ENCODE results near the gene CEP89. TPM values are rescaled to one million over a fixed set of nuclear protein-coding genes. Genes with fewer than 3 reads are reported as not detected.
A peak's percentile ranks its signal among the peaks of the same experiment; 100 is the strongest.
"Not testable (repeated sequence)": the region's sequence is repeated elsewhere in the genome, so short reads cannot be mapped to it uniquely, and the experiment has no call there.

CEP89 gene
- total RNA-seq (ENCODE audit: unreplicated experiment) = 42.5 TPM
- long read RNA-seq, full-length matches to known transcripts = 6 of 12 reads
- long read RNA-seq, partial matches to known transcripts = 3 of 12 reads
- long read RNA-seq, other reads (novel, unspliced or antisense) = 3 of 12 reads

GRCh38 chr19:32971715-32972540, at the start of gene CEP89, which contains the start of gene FAAP24:
CEP89 (minus strand) TSS chr19:32971958; CDS start chr19:32971874, 84 bp downstream.
FAAP24 (plus strand) TSS chr19:32972242; CDS start chr19:32973197, 955 bp downstream.
- Mint-ChIP-seq H3K9me3 (ENCODE audit: unreplicated experiment) (peaks cover 10% of the 10 kb centered on the region), H3K4me1 (ENCODE audit: low read depth, unreplicated experiment) (peaks cover 5% of the 10 kb centered on the region), H3K27ac (ENCODE audit: unreplicated experiment) (peak within 1 kb of the TSS; percentile 84), H3K36me3 (ENCODE audit: unreplicated experiment) (no peaks in the 10 kb centered on the region), H3K4me3 (ENCODE audit: unreplicated experiment) (peak within 1 kb of the TSS; percentile 99), H3K27me3 (ENCODE audit: unreplicated experiment) (peaks cover 10% of the 10 kb centered on the region)
- TF ChIP-seq CTCF (IDR thresholded peaks at IDR 0.05; ENCODE audit: partially characterized antibody, unreplicated experiment) = no peak
- DNase-seq = peak; percentile 96

- H3K9me3 Mint-ChIP-seq (ENCODE audit: unreplicated experiment); H3K27ac Mint-ChIP-seq (ENCODE audit: unreplicated experiment); H3K4me1 Mint-ChIP-seq (ENCODE audit: low read depth, unreplicated experiment); H3K4me3 Mint-ChIP-seq (ENCODE audit: unreplicated experiment); H3K27me3 Mint-ChIP-seq (ENCODE audit: unreplicated experiment); H3K36me3 Mint-ChIP-seq (ENCODE audit: unreplicated experiment); DNase-seq: not testable (repeated sequence)
These were observed 39.1 kb upstream of the CEP89 start for GRCh38 chr19:33010891-33011290.

- Mint-ChIP-seq H3K36me3 (ENCODE audit: unreplicated experiment) (no peaks in the 10 kb centered on the region), H3K9me3 (ENCODE audit: unreplicated experiment) (no peaks in the 10 kb centered on the region), H3K27ac (ENCODE audit: unreplicated experiment) (no peak overlapping the region), H3K4me3 (ENCODE audit: unreplicated experiment) (no peak overlapping the region), H3K4me1 (ENCODE audit: low read depth, unreplicated experiment) (no peaks in the 10 kb centered on the region), H3K27me3 (ENCODE audit: unreplicated experiment) (no peaks in the 10 kb centered on the region)
- no peak for TF ChIP-seq CTCF (IDR thresholded peaks at IDR 0.05; ENCODE audit: partially characterized antibody, unreplicated experiment)
- DNase-seq = no peak
These were observed 37.0 kb upstream of the CEP89 start for GRCh38 chr19:33008738-33009137.

GRCh38 chr19:33005440-33005839, 33.7 kb upstream of the CEP89 start:
- H3K27ac Mint-ChIP-seq (ENCODE audit: unreplicated experiment) = no peak overlapping the region
- no peak for TF ChIP-seq CTCF (IDR thresholded peaks at IDR 0.05; ENCODE audit: partially characterized antibody, unreplicated experiment)
- no peak overlapping the region for H3K4me3 Mint-ChIP-seq (ENCODE audit: unreplicated experiment)
- no peaks in the 10 kb centered on the region for H3K36me3 Mint-ChIP-seq (ENCODE audit: unreplicated experiment)
- no peaks in the 10 kb centered on the region for H3K27me3 Mint-ChIP-seq (ENCODE audit: unreplicated experiment)
- H3K4me1 Mint-ChIP-seq (ENCODE audit: low read depth, unreplicated experiment) = no peaks in the 10 kb centered on the region
- H3K9me3 Mint-ChIP-seq (ENCODE audit: unreplicated experiment) = no peaks in the 10 kb centered on the region
- DNase-seq = no peak

GRCh38 chr19:33003424-33004024, 31.8 kb upstream of the CEP89 start:
- H3K4me1 Mint-ChIP-seq (ENCODE audit: low read depth, unreplicated experiment); H3K9me3 Mint-ChIP-seq (ENCODE audit: unreplicated experiment); H3K27me3 Mint-ChIP-seq (ENCODE audit: unreplicated experiment); H3K27ac Mint-ChIP-seq (ENCODE audit: unreplicated experiment); H3K36me3 Mint-ChIP-seq (ENCODE audit: unreplicated experiment); H3K4me3 Mint-ChIP-seq (ENCODE audit: unreplicated experiment); DNase-seq: not testable (repeated sequence)

GRCh38 chr19:33002126-33002865, 30.5 kb upstream of the CEP89 start:
- not testable (repeated sequence) for H3K27ac Mint-ChIP-seq (ENCODE audit: unreplicated experiment); H3K9me3 Mint-ChIP-seq (ENCODE audit: unreplicated experiment); H3K36me3 Mint-ChIP-seq (ENCODE audit: unreplicated experiment); H3K4me1 Mint-ChIP-seq (ENCODE audit: low read depth, unreplicated experiment); DNase-seq; H3K4me3 Mint-ChIP-seq (ENCODE audit: unreplicated experiment); H3K27me3 Mint-ChIP-seq (ENCODE audit: unreplicated experiment)

Measured in glutamatergic neuron (in vitro differentiated cells).